NCI-H2227 (cell line): ENCODE measurements around the gene TTLL8.

Experiments used
- DNase-seq: peaks from one replicate; lab custom pipeline; 2025; ENCODE audit not compliant: unreplicated experiment; lab: John Stamatoyannopoulos, UW

TTLL8 gene

GRCh38 chr22:50022171-50022819 lies 35.8 kb downstream of the TTLL8 start:
- no peak for DNase-seq

- DNase-seq = no peak
Observed at GRCh38 chr22:50020606-50021005, 37.5 kb downstream of the TTLL8 start.

- no peak for DNase-seq
Observed at GRCh38 chr22:50019316-50019715, 38.8 kb downstream of the TTLL8 start.

- DNase-seq = no peak
Observed at GRCh38 chr22:50018608-50019285, 39.4 kb downstream of the TTLL8 start.

- no peak for DNase-seq
Observed at GRCh38 chr22:50017701-50018224, 40.3 kb downstream of the TTLL8 start.

GRCh38 chr22:50016988-50017700 lies 41.0 kb downstream of the TTLL8 start:
- no peak for DNase-seq

- no peak for DNase-seq
Observed at GRCh38 chr22:50016308-50016987, 41.6 kb downstream of the TTLL8 start.

GRCh38 chr22:50015451-50016307 lies 42.4 kb downstream of the TTLL8 start:
- DNase-seq = no peak

- peak; percentile 32 for DNase-seq
Observed at GRCh38 chr22:50014655-50015401, 43.3 kb downstream of the TTLL8 start.

GRCh38 chr22:50014053-50014501 lies 44.0 kb downstream of the TTLL8 start:
- DNase-seq = no peak

GRCh38 chr22:50012211-50013181 lies 45.6 kb downstream of the TTLL8 start, which contains the start of gene IL17REL:
IL17REL (minus strand) TSS chr22:50012765; CDS start chr22:50012646, 119 bp downstream.
- DNase-seq = no peak

- no peak for DNase-seq
Observed at GRCh38 chr22:50011447-50012210, 46.5 kb downstream of the TTLL8 start.

GRCh38 chr22:50010676-50011446 lies 47.2 kb downstream of the TTLL8 start:
- DNase-seq = no peak

GRCh38 chr22:50009765-50010675 lies 48.1 kb downstream of the TTLL8 start:
- no peak for DNase-seq

- DNase-seq = no peak
Observed at GRCh38 chr22:50009251-50009650, 48.8 kb downstream of the TTLL8 start.
